Activated CD4-positive, alpha-beta T cell treated with anti-CD3 and anti-CD28 coated beads for 36 hours (primary cell): ENCODE results near the gene CCNY. TPM values are rescaled to one million over a fixed set of nuclear protein-coding genes. Genes with fewer than 3 reads are reported as not detected.

Experiments
- ATAC-seq: fragments of 200-7000 bp; cut with Tn5 transposase; one replicate; pipeline ENCODE4 v1.10.0; 2021; ENCODE audit warnings: mild to moderate bottlenecking, moderate library complexity
- CTCF ChIA-PET: fragments of 350-600 bp; sonication (Branson Sonifier 250); formaldehyde crosslinking; loops from one replicate; lab custom pipeline; 2021; ENCODE audit warnings: antibody characterized with exemption; lab: Charles Lee
- POLR2A ChIA-PET: fragments of 350-600 bp; sonication (Branson Sonifier 250); formaldehyde crosslinking; loops from one replicate; lab custom pipeline; 2021; ENCODE audit warnings: antibody characterized with exemption, inconsistent platforms; lab: Charles Lee
- DNase-seq: peaks from one replicate; pipeline ENCODE4 v3.0.0-alpha.2; 2020
- H3K27ac Mint-ChIP-seq: one replicate; pipeline ENCODE4 v1.8.0; 2021; ENCODE audit warnings: mixed read lengths
- H3K27me3 Mint-ChIP-seq: one replicate; pipeline ENCODE4 v1.8.0; 2021; ENCODE audit warnings: mixed read lengths
- H3K36me3 Mint-ChIP-seq: one replicate; pipeline ENCODE4 v1.8.0; 2021; ENCODE audit warnings: low read depth, mixed read lengths
- H3K4me1 Mint-ChIP-seq: one replicate; pipeline ENCODE4 v1.8.0; 2021; ENCODE audit warnings: mixed read lengths
- H3K4me3 Mint-ChIP-seq: one replicate; pipeline ENCODE4 v1.8.0; 2021; ENCODE audit warnings: mild to moderate bottlenecking, moderate library complexity, mixed read lengths
- H3K9me3 Mint-ChIP-seq: one replicate; pipeline ENCODE4 v1.8.0; 2021; ENCODE audit warnings: low read depth, mixed read lengths
- intact Hi-C, 2 experiments: fragments of 100-400 bp; cut with DNase I in 1 of 2; cut with micrococcal nuclease in 1 of 2; formaldehyde crosslinking; loops; one replicate each; pipeline versions ENCODE4 v1.14.2 to v1.15.1; 2022 to 2024; cut with DNase I, micrococcal nuclease
- total RNA-seq, 2 experiments: library from RNA; stranded (reverse); gene quantifications; one replicate each; pipeline ENCODE4 v1.2.3, GENCODE V29; 2021

The CCNY gene
- total RNA-seq, 2 experiments from 2014 or later: 49.4 to 54.0 TPM

GRCh38 chr10:35386594-35387174 is 50.4 kb downstream of the CCNY start:
- CTCF ChIA-PET: no interaction called here

GRCh38 chr10:35387768-35388167 is 51.5 kb downstream of the CCNY start:
- ChIA-PET CTCF (no interaction called here), POLR2A (interaction anchor here (0.6 to 0.8 kb wide), 2 partner anchors 59 to 212 kb away, joined by 3 to 4 read pairs; no protein-coding TSS in a partner anchor)
- intact Hi-C loops: no loop called here
- H3K36me3 Mint-ChIP-seq: peaks cover 16% of the 10 kb centered on the region
- peaks cover 21% of the 10 kb centered on the region for H3K9me3 Mint-ChIP-seq
- DNase-seq (no peak), ATAC-seq (peak; percentile 16)
- H3K27ac Mint-ChIP-seq: no peak overlapping the region
- no peak overlapping the region for H3K4me3 Mint-ChIP-seq
- H3K4me1 Mint-ChIP-seq: peaks cover 48% of the 10 kb centered on the region
- no peaks in the 10 kb centered on the region for H3K27me3 Mint-ChIP-seq

More at GRCh38 chr10:35386594-35387174, 50.4 kb downstream of the CCNY start:
- Mint-ChIP-seq H3K4me3 (no peak overlapping the region), H3K4me1 (peaks cover 44% of the 10 kb centered on the region), H3K36me3 (peaks cover 16% of the 10 kb centered on the region), H3K27ac (peak overlapping the region; percentile 17), H3K27me3 (no peaks in the 10 kb centered on the region), H3K9me3 (peaks cover 21% of the 10 kb centered on the region)
- intact Hi-C loops: no loop called here
- no peak for ATAC-seq
- no peak for DNase-seq
- POLR2A ChIA-PET: no interaction called here

GRCh38 chr10:35388197-35388596 is 51.9 kb downstream of the CCNY start:
- peaks cover 21% of the 10 kb centered on the region for H3K9me3 Mint-ChIP-seq
- no peaks in the 10 kb centered on the region for H3K27me3 Mint-ChIP-seq
- peaks cover 52% of the 10 kb centered on the region for H3K4me1 Mint-ChIP-seq
- CTCF ChIA-PET: no interaction called here
- no peak overlapping the region for H3K27ac Mint-ChIP-seq
- DNase-seq (no peak), ATAC-seq (peak; percentile 77)
- H3K4me3 Mint-ChIP-seq: no peak overlapping the region
- intact Hi-C loops: no loop called here
- POLR2A ChIA-PET: interaction anchor here (0.6 to 0.8 kb wide), 2 partner anchors 60 to 212 kb away, joined by 3 to 4 read pairs; no protein-coding TSS in a partner anchor
- peaks cover 16% of the 10 kb centered on the region for H3K36me3 Mint-ChIP-seq

GRCh38 chr10:35388682-35389081 is 52.4 kb downstream of the CCNY start:
- peaks cover 21% of the 10 kb centered on the region for H3K9me3 Mint-ChIP-seq
- ATAC-seq (no peak), DNase-seq (no peak)
- H3K4me3 Mint-ChIP-seq: no peak overlapping the region
- intact Hi-C loops: no loop called here
- CTCF ChIA-PET: no interaction called here
- H3K27me3 Mint-ChIP-seq: no peaks in the 10 kb centered on the region
- peaks cover 56% of the 10 kb centered on the region for H3K4me1 Mint-ChIP-seq
- H3K36me3 Mint-ChIP-seq: peaks cover 16% of the 10 kb centered on the region
- POLR2A ChIA-PET: interaction anchor here (0.8 kb wide), 1 partner anchor 60 kb away, joined by 3 read pairs; no protein-coding TSS in a partner anchor
- no peak overlapping the region for H3K27ac Mint-ChIP-seq

GRCh38 chr10:35390161-35390840 is 54.0 kb downstream of the CCNY start:
- H3K27me3 Mint-ChIP-seq: no peaks in the 10 kb centered on the region
- CTCF ChIA-PET: no interaction called here
- intact Hi-C loops: no loop called here

GRCh38 chr10:35390843-35391152 is 54.5 kb downstream of the CCNY start:
- peaks cover 21% of the 10 kb centered on the region for H3K9me3 Mint-ChIP-seq
- CTCF ChIA-PET: no interaction called here

More at GRCh38 chr10:35390161-35390840, 54.0 kb downstream of the CCNY start:
- Mint-ChIP-seq H3K4me3 (no peak overlapping the region), H3K36me3 (peaks cover 14% of the 10 kb centered on the region), H3K4me1 (peaks cover 58% of the 10 kb centered on the region), H3K9me3 (peaks cover 21% of the 10 kb centered on the region), H3K27ac (no peak overlapping the region)
- DNase-seq: no peak
- POLR2A ChIA-PET: no interaction called here
- no peak for ATAC-seq

GRCh38 chr10:35391153-35391953 is 55.0 kb downstream of the CCNY start:
- ChIA-PET POLR2A (no interaction called here), CTCF (no interaction called here)
- DNase-seq: no peak
- H3K36me3 Mint-ChIP-seq: peaks cover 15% of the 10 kb centered on the region
- H3K27ac Mint-ChIP-seq: no peak overlapping the region
- H3K4me3 Mint-ChIP-seq: no peak overlapping the region
- peaks cover 58% of the 10 kb centered on the region for H3K4me1 Mint-ChIP-seq
- intact Hi-C loops: no loop called here
- H3K27me3 Mint-ChIP-seq: no peaks in the 10 kb centered on the region
- peaks cover 21% of the 10 kb centered on the region for H3K9me3 Mint-ChIP-seq
- ATAC-seq: no peak

More at GRCh38 chr10:35390843-35391152, 54.5 kb downstream of the CCNY start:
- no peak for ATAC-seq
- H3K36me3 Mint-ChIP-seq: peaks cover 14% of the 10 kb centered on the region
- intact Hi-C loops: no loop called here
- POLR2A ChIA-PET: no interaction called here
- peaks cover 57% of the 10 kb centered on the region for H3K4me1 Mint-ChIP-seq
- H3K27ac Mint-ChIP-seq: no peak overlapping the region
- no peak overlapping the region for H3K4me3 Mint-ChIP-seq
- no peak for DNase-seq
- H3K27me3 Mint-ChIP-seq: no peaks in the 10 kb centered on the region

- H3K36me3 Mint-ChIP-seq: peaks cover 16% of the 10 kb centered on the region
- ATAC-seq: no peak
- no peak overlapping the region for H3K27ac Mint-ChIP-seq
- ChIA-PET POLR2A (no interaction called here), CTCF (no interaction called here)
- intact Hi-C loops: no loop called here
- no peak for DNase-seq
- H3K27me3 Mint-ChIP-seq: no peaks in the 10 kb centered on the region
- peaks cover 55% of the 10 kb centered on the region for H3K4me1 Mint-ChIP-seq
- H3K4me3 Mint-ChIP-seq: no peak overlapping the region
- H3K9me3 Mint-ChIP-seq: peaks cover 21% of the 10 kb centered on the region
Observed at GRCh38 chr10:35391954-35392262, 55.6 kb downstream of the CCNY start.

GRCh38 chr10:35392482-35393228 is 56.3 kb downstream of the CCNY start:
- H3K4me3 Mint-ChIP-seq: no peak overlapping the region
- H3K27me3 Mint-ChIP-seq: no peaks in the 10 kb centered on the region
- DNase-seq (no peak), ATAC-seq (no peak)
- ChIA-PET CTCF (no interaction called here), POLR2A (no interaction called here)
- intact Hi-C loops: no loop called here
- no peak overlapping the region for H3K27ac Mint-ChIP-seq
- H3K4me1 Mint-ChIP-seq: peaks cover 53% of the 10 kb centered on the region
- H3K36me3 Mint-ChIP-seq: peaks cover 16% of the 10 kb centered on the region
- peaks cover 18% of the 10 kb centered on the region for H3K9me3 Mint-ChIP-seq

GRCh38 chr10:35394411-35394851 is 58.1 kb downstream of the CCNY start:
- peaks cover 14% of the 10 kb centered on the region for H3K9me3 Mint-ChIP-seq

GRCh38 chr10:35394934-35395333 is 58.6 kb downstream of the CCNY start:
- DNase-seq (no peak), ATAC-seq (no peak)
- ChIA-PET CTCF (no interaction called here), POLR2A (no interaction called here)
- no peaks in the 10 kb centered on the region for H3K27me3 Mint-ChIP-seq
- peaks cover 10% of the 10 kb centered on the region for H3K9me3 Mint-ChIP-seq
- H3K27ac Mint-ChIP-seq: no peak overlapping the region
- intact Hi-C loops: no loop called here
- peaks cover 58% of the 10 kb centered on the region for H3K4me1 Mint-ChIP-seq
- no peak overlapping the region for H3K4me3 Mint-ChIP-seq
- H3K36me3 Mint-ChIP-seq: peaks cover 10% of the 10 kb centered on the region

More at GRCh38 chr10:35394411-35394851, 58.1 kb downstream of the CCNY start:
- CTCF ChIA-PET: no interaction called here
- DNase-seq (no peak), ATAC-seq (no peak)
- intact Hi-C loops: no loop called here
- H3K36me3 Mint-ChIP-seq: peaks cover 14% of the 10 kb centered on the region
- H3K4me3 Mint-ChIP-seq: no peak overlapping the region
- POLR2A ChIA-PET: no interaction called here
- H3K27ac Mint-ChIP-seq: no peak overlapping the region
- H3K27me3 Mint-ChIP-seq: no peaks in the 10 kb centered on the region
- peaks cover 53% of the 10 kb centered on the region for H3K4me1 Mint-ChIP-seq
